HG02943 (cell line): ENCODE data around the gene OTOGL.
"Not testable (repeated sequence)": the region's sequence is repeated elsewhere in the genome, so short reads cannot be mapped to it uniquely, and the experiment has no call there.

ENCODE experiments used
- ATAC-seq: cut with Tn5 transposase; IDR thresholded peaks from one replicate; pipeline ENCODE4 v1.9.1; 2021; ENCODE audit warnings: mild to moderate bottlenecking, low read depth, moderate library complexity; ENCODE audit not compliant: unreplicated experiment

Gene OTOGL

DNA sequence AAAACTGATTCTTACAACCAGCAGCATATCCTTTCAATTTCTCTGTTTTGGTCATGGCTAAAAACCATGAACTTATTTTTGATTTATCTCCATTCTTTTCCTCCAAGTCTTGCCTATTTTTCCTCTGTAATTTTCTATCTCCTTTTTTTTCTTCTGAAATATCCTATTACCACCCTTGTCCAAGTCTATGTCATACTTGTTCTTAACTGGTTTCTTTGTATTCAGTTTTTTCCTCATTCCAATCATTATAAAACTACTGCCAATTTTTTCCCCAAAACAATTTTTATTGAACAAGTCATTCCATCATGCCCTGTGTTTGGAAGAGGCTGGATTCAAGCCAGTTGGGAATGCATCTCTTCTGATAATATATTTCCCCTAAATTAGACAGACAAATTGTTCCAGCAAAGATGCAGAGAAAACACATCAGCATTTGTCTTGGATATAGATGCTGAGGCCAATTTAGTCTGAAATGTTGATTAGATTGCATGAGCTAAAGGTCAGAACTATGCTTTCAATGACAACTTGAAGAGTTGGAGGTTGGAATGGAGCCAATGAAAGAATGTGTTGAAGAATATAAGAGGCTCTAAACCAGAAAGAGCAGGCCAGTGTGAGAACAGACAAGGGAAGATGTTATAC lies 30.7 kb downstream of the OTOGL start:
- ATAC-seq, result no peak

GRCh38 chr12:80135624-80136023 lies 36.3 kb downstream of the OTOGL start:
- no peak for ATAC-seq

GRCh38 chr12:80140005-80140404 lies 40.7 kb downstream of the OTOGL start:
- no peak for ATAC-seq

- no peak for ATAC-seq
These were observed 43.3 kb downstream of the OTOGL start for GRCh38 chr12:80142640-80143039.

- ATAC-seq, result no peak
These were observed 44.2 kb downstream of the OTOGL start for GRCh38 chr12:80143537-80143936.

- ATAC-seq, result not testable (repeated sequence)
These were observed 50.4 kb downstream of the OTOGL start for GRCh38 chr12:80149547-80150313.

GRCh38 chr12:80151131-80151530 lies 51.8 kb downstream of the OTOGL start:
- no peak for ATAC-seq

DNA sequence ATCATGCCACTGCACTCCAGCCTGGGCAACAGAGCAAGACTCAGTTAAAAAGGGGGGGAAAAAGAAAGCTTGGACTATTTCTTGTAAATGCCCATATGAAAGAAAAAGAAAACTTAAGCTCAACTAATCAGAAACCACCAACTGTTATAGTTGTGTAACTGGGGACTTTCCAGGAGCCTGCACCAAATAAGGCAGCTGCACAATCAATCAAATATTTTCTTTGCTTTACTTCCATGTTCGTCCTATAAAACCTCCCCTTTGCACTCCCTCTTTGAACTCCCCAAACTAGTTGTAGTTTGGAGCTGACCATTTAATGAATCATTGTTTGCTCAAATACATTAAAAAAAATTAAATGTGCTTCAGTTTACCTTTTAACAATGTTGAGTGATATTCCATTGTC lies 54.9 kb downstream of the OTOGL start:
- ATAC-seq, result no peak

DNA sequence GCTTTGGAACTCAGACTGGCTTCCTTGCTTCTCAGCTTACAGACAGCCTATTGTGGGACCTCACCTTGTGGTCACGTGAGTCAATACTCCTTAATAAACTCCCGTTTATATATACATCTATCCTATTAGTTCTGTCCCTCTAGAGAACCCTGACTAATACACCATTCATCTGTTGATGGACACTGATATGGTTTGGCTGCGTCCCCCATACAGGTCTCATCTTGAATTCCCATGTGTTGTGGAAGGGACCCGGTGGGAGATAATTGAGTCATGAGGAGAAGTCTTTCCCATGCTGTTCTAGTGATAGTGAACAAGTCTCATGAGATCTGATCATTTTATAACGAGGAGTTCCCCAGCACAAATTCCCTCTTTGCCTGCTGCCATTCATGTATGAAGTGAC lies 57.0 kb downstream of the OTOGL start:
- no peak for ATAC-seq

DNA sequence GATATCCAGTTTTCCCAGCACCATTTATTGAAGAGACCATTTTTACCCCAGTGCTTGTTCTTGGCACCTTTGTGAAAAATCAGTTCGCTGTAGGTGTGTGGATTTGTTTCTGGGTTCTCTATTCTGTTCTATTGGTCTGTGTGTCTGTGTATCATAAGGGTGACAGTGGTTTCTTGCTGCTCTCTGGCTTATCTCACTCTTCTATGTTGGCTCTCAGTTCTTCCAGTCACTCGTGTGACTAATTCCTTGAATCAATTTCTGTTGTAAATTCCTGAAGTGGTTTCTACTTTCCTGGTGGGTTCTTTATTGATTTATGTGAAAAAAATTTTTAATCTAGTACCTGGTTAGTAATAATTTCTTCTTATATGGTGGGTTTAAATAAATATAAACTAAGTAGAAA lies 58.3 kb downstream of the OTOGL start:
- no peak for ATAC-seq

GRCh38 chr12:80161612-80162011 lies 62.3 kb downstream of the OTOGL start:
- no peak for ATAC-seq

- no peak for ATAC-seq
These were observed 62.8 kb downstream of the OTOGL start for GRCh38 chr12:80162177-80162576.

DNA sequence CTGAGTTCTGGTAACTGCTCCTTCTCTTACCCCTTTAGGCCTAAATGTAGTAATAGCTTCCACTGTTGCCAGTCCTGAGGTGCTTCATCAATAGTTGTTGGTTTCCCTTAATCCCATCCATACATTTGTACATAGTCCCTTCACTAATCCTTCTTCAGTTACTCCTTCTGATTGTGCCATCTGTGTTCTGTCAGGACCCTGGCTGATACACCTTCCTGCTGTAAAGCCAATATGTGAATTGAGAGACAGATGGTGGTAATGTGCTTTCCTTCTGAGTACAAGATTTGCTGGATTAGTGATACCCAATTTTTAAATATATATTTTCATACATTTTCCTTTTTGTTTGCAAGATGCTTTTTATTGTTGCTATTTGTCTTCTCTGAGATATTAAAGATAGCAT lies 66.4 kb downstream of the OTOGL start:
- no peak for ATAC-seq

GRCh38 chr12:80166751-80167150 lies 67.4 kb downstream of the OTOGL start:
- ATAC-seq, result no peak

DNA sequence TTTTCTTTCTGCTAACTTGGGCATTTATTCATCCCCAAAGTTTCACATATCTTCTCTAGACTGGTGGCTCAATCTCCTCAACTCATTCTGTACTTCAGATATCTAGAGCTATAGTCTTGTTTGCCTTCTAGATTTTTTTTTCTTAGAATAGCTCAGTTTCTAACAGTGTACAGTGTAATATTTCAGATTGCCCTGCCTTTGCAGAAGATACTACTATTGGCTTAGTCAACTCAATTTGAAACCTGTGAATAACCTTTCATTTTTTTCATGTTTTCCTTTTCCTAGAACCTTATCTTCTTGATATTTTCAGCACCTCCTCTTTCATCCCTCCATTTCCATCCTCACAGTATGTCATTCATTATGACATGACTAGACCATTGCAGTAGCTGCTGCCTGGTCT lies 69.6 kb downstream of the OTOGL start:
- ATAC-seq, result no peak

- no peak for ATAC-seq
These were observed 71.6 kb downstream of the OTOGL start for GRCh38 chr12:80170915-80171314.

- ATAC-seq, result no peak
These were observed 73.9 kb downstream of the OTOGL start for GRCh38 chr12:80173083-80173864.

GRCh38 chr12:80175307-80175930 lies 76.1 kb downstream of the OTOGL start:
- ATAC-seq, result no peak

DNA sequence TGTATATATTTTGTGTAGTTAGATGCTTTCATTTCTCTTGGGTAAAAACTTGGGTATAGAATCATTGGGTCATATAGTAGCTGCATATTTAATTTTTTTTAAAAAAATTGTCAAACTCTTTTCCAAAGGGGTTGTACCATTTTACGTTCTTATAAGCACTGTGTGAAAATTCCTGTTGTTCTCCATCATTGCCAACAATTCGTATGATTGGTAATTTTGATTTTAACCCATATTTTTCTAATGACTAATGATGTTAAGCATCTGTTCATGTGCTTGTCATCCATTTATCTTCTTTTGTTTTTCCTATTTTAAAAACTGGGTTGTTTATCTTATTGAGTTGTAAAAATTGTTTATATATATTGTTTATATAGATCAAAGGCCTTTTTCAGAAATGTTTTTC lies 77.4 kb downstream of the OTOGL start:
- no peak for ATAC-seq

GRCh38 chr12:80178846-80179245 lies 79.5 kb downstream of the OTOGL start:
- ATAC-seq, result peak; percentile 81

DNA sequence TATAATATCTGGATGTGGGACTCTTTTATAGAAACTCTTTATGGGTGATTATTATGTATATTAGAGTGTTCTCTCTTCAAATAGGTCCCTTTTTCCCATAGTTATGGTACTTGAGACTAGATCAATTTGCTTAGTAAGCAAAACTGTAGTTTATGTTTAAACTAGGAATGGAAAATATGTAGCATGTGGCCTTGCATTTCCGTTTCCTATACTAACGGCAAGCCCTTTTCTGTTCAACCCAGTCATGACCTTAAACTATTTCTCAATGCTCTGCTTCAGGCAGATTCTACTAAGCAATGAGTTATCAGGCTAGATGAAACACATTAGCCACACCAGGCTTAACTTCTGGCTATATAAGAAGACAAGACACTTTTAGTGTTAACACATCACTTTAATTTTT lies 84.6 kb downstream of the OTOGL start:
- ATAC-seq, result no peak
